GM19328 (cell line): Measurements from ENCODE around the gene CAPN1.
A peak's percentile ranks its signal among the peaks of the same experiment; 100 is the strongest.
"Not testable (repeated sequence)": the region's sequence is repeated elsewhere in the genome, so short reads cannot be mapped to it uniquely, and the experiment has no call there.

ENCODE experiments used
- ATAC-seq: cut with Tn5 transposase; IDR thresholded peaks from one replicate; pipeline ENCODE4 v1.9.1; 2021; ENCODE audit warnings: mild to moderate bottlenecking, moderate library complexity; ENCODE audit not compliant: unreplicated experiment

CAPN1 gene

GRCh38 chr11:65159012-65159411, 22.7 kb upstream of the CAPN1 start:
- ATAC-seq, result peak; percentile 64

DNA sequence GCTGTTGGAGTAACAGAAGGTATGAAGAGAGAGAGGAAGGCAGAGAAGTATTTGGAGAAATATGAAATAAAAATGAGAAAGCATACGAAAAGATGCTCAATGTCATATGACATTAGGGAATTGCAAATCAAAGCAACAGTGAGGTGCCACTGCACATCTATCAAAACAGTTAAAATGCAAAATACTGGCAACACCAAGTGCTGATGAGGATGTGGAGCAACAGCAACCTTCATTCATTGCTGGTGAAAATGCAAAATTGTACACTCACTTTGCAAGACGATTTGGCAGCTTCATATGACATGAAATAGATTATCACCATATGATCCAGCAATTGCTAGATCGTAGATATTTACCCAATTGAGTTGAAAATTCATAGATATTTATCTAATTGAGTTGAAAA, 21.1 kb upstream of the CAPN1 start:
- no peak for ATAC-seq

GRCh38 chr11:65163684-65164083, 18.0 kb upstream of the CAPN1 start:
- no peak for ATAC-seq

DNA sequence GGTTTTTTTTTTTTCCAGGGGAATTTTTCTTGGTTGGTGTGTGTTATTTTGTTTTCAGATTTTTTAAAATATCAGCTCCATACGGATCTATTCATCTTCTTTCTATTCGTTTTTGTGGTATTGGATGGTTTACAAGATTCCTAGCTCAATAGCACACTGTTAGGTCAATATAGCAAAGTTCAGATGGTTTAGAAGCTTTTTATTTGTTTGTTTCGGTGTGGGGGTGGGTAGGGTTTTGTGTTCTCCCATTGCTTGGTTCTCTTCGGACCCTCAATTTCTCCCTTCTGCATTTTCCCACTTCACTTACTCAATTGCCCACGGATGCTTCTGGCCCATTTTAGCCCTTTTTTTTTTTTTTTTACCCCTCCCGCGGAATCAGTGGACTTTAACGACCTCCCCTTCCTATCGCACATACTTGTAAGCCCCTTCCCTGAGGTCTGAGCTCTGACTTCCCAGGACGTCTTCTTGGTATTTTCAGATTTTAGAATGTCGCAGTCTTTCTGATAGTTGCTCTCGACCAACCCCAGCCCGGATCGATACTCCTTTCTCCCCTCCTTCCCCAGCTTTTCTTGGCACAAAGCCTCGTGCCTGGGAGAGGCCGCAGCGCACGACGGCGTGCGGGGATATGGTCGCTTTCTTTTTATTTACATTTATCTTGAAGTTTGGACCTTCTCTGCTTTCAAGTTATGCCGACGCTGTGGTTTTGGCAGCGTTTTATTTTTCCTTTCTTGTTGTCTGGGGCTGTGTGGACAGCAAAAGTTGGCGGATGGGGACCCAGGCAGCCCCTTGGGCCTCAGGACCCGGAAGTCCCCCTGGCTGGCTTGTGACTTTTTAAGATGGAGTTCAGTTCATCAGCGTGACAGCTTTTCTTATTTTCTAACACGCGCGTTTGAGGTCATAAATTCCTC, 16.1 kb upstream of the CAPN1 start:
- ATAC-seq, result no peak

DNA sequence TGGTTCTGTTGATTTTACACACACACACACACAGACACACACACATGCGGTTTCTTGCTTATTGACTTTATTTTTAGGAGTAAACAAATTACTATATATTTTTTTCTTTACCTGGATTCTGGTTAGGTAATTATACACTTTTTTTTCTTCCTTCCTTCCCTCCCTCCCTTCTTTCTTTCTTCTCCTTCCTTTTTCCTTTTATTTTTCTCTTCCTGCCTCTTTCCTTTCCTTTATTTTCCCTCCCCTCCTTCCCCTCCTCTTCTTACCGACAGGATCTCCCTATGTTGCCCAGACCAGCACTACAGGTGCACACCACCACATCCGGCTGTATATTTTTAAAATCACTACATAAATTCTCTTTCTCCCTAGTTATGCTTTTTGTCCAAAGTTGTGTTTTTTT, 14.8 kb upstream of the CAPN1 start:
- no peak for ATAC-seq

DNA sequence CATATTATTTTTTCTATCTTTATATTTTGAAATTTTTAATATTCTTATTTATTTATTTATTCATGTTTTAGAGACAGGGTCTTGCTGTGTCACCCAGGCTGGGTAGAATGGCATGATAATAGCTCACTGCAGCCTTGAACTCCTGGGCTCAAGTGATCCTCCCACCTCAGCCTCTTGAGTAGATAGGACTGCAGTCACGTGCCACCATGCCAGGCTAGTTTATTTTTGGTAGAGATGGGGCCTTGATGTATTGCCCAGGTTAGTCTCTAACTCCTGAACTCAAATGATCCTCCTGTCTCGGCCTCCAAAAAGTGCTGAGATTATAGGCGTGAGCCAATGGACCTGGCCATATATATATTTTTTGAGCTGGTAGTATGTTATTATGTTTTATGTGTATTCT, 14.1 kb upstream of the CAPN1 start:
- ATAC-seq, result no peak

- no peak for ATAC-seq
These were observed 12.5 kb upstream of the CAPN1 start for GRCh38 chr11:65169164-65169641.

DNA sequence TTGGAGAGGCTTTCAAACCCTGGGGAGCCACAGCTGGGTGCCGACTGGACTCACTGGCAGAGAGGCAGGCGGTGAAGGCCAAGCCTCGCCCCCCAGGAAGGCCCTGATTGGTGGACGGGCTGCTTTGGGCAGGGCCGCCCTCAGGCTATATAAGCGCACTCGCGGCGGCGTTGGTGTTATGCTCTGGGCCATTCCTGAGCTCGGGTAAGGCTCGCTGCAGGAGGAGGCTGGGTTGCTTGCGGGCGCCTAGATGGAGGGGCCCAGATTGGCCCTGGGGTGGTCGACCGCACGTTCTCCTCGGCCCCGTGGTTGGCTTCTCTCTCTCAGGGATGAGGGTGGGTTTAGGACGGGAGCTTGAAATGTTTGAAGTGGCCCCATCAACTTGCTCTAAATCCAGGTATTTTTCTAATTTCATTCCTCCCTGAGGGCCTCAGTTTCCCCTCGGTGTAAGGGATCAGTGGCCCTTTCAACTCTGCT, 11.6 kb upstream of the CAPN1 start, which contains the start of gene SPDYC:
TSS of gene SPDYC (plus strand) at position 176 of the 477 bp plus-strand sequence. CDS start 1,125 bp downstream, outside the sequence.
- no peak for ATAC-seq

- no peak for ATAC-seq
These were observed 9.1 kb upstream of the CAPN1 start for GRCh38 chr11:65172600-65172999.

DNA sequence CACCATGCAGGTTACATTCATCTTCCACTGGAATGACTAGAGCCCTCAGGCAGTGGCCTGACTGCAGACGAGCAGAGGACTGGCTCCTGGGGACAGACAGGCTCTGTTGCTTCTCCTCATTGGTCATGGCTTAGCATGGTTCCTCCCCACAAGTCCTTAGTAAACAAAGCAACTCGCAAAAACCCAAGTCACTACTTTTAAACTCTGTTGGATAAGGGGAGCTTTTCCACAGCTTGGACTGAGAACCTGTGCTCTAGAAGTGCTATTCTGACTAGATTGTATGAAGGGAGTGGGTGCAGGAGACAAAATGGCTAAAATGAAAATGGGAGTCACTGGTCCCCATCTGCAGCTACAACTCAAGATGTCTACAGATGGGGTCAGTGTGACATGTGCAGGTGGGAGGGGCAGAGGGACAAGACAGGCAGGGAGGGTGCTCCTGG, 7.1 kb upstream of the CAPN1 start:
- ATAC-seq, result not testable (repeated sequence)

GRCh38 chr11:65180877-65181568, 705 bp upstream of the CAPN1 start:
- ATAC-seq, result peak; percentile 37

DNA sequence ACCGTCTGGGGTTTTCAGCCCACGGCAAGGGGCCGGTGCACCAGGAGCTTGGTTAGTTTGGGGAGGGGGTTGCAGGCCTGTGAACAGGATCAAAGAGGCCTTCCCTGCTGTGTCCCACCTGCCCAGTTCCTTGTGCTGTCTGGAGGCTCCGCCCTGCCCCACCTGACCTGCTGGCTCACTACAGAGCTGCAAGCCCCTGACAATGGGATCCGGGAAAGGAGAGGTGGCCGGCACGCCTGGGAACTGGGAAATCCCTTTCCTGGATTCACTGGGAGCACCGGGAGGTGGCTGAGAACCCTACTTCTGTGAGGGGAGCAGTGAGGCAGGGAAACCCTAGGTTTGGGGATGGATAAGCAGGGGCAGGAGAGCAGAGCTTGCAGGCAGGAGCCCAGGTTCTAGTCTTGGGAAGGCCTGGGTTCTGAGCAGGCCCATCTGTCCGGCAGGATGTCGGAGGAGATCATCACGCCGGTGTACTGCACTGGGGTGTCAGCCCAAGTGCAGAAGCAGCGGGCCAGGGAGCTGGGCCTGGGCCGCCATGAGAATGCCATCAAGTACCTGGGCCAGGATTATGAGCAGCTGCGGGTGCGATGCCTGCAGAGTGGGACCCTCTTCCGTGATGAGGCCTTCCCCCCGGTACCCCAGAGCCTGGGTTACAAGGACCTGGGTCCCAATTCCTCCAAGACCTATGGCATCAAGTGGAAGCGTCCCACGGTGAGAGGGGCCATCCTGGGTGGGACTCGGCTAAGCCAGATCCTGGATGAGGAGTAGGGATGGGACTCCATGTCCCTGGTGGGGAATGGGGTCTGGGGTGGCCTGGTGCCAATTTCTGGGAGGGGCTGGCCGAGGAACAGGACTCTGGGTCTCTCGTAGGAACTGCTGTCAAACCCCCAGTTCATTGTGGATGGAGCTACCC, 786 bp downstream of the CAPN1 start:
- ATAC-seq, result no peak

DNA sequence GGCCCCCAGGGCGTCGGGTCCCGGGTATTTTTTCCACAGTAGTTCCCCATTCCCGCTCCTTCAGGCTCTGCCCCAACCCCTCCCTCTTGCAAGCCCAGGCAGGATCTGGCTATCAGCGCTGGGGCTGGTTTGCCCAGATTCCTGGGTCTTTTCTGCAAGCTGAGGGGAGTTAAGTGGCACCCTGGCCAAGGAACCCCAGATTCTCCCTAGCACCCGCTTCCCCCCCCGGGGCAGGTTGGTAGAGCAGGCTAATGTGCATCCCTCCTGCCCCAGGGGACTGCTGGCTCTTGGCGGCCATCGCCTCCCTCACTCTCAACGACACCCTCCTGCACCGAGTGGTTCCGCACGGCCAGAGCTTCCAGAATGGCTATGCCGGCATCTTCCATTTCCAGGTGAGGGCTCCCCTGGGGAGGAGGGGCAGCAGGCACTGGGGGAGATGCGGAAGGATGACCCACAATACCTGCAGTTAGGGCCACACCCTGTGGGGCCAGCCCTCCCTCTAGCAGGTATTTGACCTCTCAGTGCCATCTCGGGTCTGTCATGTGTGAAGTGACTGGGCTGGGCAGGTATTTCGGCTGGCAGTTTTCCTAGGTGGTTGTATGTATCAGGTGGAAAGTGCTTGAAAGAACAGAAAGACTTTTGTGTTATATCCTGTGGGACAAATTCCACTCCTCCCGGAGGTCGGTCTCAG, 1.6 kb downstream of the CAPN1 start:
- ATAC-seq, result no peak

- no peak for ATAC-seq
These were observed 2.4 kb downstream of the CAPN1 start for GRCh38 chr11:65184146-65184545.

GRCh38 chr11:65185171-65185570, 3.4 kb downstream of the CAPN1 start:
- no peak for ATAC-seq

DNA sequence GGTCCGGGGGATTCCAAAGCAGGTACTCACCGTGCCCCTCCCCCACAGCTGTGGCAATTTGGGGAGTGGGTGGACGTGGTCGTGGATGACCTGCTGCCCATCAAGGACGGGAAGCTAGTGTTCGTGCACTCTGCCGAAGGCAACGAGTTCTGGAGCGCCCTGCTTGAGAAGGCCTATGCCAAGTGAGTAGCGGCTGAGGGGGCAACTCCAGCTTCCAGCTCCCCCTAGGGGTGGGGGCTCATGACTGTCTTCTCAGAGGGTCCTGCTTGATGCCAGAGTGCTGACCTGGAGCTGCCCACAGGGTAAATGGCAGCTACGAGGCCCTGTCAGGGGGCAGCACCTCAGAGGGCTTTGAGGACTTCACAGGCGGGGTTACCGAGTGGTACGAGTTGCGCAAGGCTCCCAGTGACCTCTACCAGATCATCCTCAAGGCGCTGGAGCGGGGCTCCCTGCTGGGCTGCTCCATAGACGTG, 4.2 kb downstream of the CAPN1 start:
- no peak for ATAC-seq

DNA sequence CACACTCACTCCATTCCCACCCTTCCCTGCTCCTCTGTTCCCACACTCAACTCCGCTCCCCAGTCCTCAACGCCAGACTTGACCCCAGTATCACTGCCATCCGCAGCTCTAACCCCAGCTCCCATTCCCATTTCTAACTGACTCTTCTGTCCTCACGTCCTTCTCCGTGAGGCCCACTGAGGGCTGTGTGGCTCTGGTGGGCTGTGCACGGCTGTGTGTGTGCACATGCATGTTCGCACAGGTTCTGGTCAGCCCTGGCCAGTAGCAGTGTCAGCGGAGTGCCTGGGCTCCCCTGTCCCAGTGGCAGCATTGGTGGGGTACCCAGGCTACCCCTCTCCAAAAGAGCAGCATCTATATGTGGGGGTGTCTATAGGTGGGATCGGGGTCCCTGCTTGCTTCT, 5.0 kb downstream of the CAPN1 start:
- ATAC-seq, result no peak

DNA sequence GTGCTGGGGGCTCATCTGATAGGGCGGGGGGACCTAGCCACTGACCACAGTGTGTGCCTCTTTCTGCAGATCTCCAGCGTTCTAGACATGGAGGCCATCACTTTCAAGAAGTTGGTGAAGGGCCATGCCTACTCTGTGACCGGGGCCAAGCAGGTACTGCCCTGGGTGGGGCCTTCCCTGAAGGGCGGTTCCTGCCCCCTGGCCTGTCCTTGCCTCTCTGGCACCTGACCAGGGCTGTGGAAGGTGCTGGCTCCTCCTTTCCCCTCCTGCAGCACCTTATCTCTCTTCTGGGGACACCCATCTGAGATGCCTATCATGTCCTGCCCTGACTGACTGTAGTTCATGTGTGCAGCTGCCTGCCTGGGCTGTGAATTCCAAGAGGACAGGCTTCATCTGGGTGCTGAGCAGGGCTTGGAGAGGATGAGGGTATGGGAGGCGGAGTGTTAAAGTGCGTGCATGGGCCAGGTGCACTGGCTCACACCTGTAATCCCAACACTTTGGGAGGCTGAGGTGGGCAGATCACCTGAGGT, 5.5 kb downstream of the CAPN1 start:
- ATAC-seq, result no peak

GRCh38 chr11:65187971-65188461, 6.3 kb downstream of the CAPN1 start:
- no peak for ATAC-seq

GRCh38 chr11:65188486-65188885, 6.8 kb downstream of the CAPN1 start:
- ATAC-seq, result no peak
